Measurements from ENCODE around the gene DENND6A.

Gene DENND6A

DNA sequence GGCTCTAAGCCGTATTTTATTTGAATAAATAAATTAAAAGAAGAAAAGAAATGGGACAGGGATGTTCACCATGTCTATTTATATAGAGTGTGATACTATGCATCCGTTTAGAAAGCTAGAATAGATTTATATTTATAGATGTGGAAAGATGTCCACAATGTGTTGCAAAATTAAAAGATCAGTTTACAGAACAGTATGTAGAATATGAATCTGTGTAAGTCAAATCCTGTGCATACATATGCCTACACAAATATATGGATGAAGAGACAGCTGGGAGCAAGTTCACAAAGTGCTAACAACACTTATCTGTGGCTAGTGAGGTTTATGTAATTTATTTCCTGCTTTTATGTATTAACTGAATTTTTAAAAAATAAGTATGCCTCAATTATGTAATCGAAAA, 37.8 kb upstream of the DENND6A start:
- TF ChIP-seq, protein P1, sequence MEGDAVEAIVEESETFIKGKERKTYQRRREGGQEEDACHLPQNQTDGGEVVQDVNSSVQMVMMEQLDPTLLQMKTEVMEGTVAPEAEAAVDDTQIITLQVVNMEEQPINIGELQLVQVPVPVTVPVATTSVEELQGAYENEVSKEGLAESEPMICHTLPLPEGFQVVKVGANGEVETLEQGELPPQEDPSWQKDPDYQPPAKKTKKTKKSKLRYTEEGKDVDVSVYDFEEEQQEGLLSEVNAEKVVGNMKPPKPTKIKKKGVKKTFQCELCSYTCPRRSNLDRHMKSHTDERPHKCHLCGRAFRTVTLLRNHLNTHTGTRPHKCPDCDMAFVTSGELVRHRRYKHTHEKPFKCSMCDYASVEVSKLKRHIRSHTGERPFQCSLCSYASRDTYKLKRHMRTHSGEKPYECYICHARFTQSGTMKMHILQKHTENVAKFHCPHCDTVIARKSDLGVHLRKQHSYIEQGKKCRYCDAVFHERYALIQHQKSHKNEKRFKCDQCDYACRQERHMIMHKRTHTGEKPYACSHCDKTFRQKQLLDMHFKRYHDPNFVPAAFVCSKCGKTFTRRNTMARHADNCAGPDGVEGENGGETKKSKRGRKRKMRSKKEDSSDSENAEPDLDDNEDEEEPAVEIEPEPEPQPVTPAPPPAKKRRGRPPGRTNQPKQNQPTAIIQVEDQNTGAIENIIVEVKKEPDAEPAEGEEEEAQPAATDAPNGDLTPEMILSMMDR (IDR thresholded peaks at IDR 0.05) = no peak

DNA sequence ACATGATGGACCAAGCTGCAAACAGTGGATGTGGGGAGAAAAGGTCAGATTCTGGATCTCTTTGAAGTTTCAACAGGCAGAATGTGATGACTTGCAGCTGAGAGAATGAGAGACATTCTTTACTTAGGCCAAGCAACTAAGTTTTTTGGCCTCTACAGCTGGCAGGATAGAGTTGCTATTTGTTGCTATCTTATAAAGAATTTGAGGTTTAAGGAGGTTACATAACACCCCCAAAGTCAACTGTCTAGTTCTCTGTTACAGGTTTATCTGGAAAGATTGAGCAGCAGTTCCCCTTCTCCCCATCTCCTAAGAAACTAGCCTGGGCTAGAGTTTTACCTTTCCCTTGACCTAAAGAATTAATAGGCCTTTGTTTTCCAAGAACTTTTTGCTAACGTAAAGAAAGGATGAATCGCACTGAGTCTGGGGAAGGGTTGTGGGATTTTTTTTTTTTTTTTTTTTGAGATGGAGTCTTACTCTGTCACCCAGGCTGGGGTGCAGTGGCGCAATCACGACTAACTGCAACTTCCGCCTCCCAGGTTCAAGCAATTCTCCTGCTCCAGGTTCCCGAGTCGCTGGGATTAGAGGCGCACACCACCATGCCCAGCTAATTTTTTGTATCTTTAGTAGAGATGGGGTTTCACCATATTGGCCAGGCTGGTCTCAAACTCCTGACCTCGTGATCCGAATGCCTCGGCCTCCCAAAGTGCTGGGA, 36.6 kb upstream of the DENND6A start:
- TF ChIP-seq, protein P1 (IDR thresholded peaks at IDR 0.05) = no peak

DNA sequence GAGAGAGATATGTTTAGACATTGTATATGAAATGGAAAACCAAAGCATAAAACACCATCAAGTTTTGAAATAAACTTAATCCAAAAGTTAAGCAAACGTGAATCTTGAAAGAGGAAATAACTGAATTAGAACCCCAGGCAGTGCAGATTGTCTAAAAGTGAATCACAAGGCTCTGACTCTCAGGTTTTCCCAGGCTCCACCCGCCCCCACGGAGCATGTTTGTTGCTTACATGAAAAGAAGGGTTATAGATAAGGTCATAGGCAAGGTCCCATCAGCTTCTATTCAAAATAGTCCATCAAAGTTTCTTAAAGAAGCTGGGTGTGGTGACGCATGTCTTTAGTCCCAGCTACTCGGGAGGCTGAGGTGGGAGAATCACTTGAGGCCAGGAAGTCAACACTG, 34.2 kb upstream of the DENND6A start:
- TF ChIP-seq, protein P1 (IDR thresholded peaks at IDR 0.05) = no peak

DNA sequence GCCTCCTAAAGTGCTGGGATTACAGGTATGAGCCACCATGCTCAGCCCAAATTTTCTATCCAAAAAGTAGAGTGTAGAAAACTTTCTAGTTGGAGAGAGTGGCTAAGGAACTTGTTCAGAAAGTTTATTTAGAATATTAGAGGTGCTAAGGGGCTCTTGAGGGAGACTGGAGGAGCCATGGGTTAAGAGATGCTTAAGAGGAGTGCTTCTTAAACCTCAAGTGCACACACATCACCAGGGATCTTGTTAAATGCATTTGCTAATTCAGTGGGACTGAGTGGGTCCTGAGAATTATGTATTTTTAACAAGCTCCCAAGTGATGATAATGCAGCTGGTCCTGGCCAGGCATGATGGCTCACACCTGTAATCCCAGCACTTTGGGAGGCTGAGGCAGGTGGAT, 33.5 kb upstream of the DENND6A start:
- TF ChIP-seq, protein P1 (IDR thresholded peaks at IDR 0.05) = no peak

GRCh38 chr3:57718118-57718517, 25.2 kb upstream of the DENND6A start:
- TF ChIP-seq, protein P1 (IDR thresholded peaks at IDR 0.05) = no peak

GRCh38 chr3:57717205-57717868, 24.5 kb upstream of the DENND6A start:
- TF ChIP-seq, protein P1 (IDR thresholded peaks at IDR 0.05) = no peak

GRCh38 chr3:57715686-57716085, 22.8 kb upstream of the DENND6A start:
- TF ChIP-seq, protein P1 (IDR thresholded peaks at IDR 0.05) = no peak
